ENCODE measurements around the gene UBE3D. TPM values are rescaled to one million over a fixed set of nuclear protein-coding genes. Genes with fewer than 3 reads are reported as not detected.
"Not testable (repeated sequence)": the region's sequence is repeated elsewhere in the genome, so short reads cannot be mapped to it uniquely, and the experiment has no call there.

UBE3D gene
- total RNA-seq, 4 donors from 2014 or later, result 5.3 to 12.4 (median 8.4) TPM

- peaks cover 0 to 6% (median 0%) of the 10 kb centered on the region in 3 donors for H3K36me3 ChIP-seq
- intact Hi-C loops (cut with DNase I), result no loop called here
- H3K4me3 ChIP-seq, result no peak overlapping the region
- H3K27ac ChIP-seq, result no peak overlapping the region
- TF ChIP-seq CTCF (IDR thresholded peaks at IDR 0.05) (no peak), POLR2A (IDR thresholded peaks at IDR 0.05) (no peak)
- WGBS, 2 donors, result 58 to 74% methylated on average over 4 of the region's 4 CpGs
- H3K27me3 ChIP-seq, result no peaks in the 10 kb centered on the region
- no peaks in the 10 kb centered on the region for H3K4me1 ChIP-seq
- no peaks in the 10 kb centered on the region for H3K9me3 ChIP-seq
- DNase-seq, result no peak
These were observed 111.8 kb downstream of the UBE3D start for GRCh38 chr6:82953871-82954270.

GRCh38 chr6:82951935-82952334 lies 113.7 kb downstream of the UBE3D start:
- whole genome bisulfite sequencing, 2 donors, result 86% methylated on average over 1 of the region's 1 CpG

GRCh38 chr6:82951389-82951788 lies 114.3 kb downstream of the UBE3D start:
- TF ChIP-seq CTCF (IDR thresholded peaks at IDR 0.05) (no peak), POLR2A (IDR thresholded peaks at IDR 0.05) (no peak)
- WGBS, 2 donors, result 13 to 17% methylated on average over 1 of the region's 1 CpG

More at GRCh38 chr6:82951935-82952334, 113.7 kb downstream of the UBE3D start:
- DNase-seq, result no peak
- intact Hi-C loops (cut with DNase I), result no loop called here
- Histone ChIP-seq H3K36me3 (peaks cover 0 to 3% (median 0%) of the 10 kb centered on the region in 3 donors), H3K27ac (no peak overlapping the region), H3K27me3 (no peaks in the 10 kb centered on the region), H3K9me3 (no peaks in the 10 kb centered on the region), H3K4me1 (no peaks in the 10 kb centered on the region), H3K4me3 (no peak overlapping the region)
- TF ChIP-seq POLR2A (IDR thresholded peaks at IDR 0.05) (no peak), CTCF (IDR thresholded peaks at IDR 0.05) (no peak)

GRCh38 chr6:82930915-82931314 lies 134.7 kb downstream of the UBE3D start:
- H3K4me3 ChIP-seq; H3K4me1 ChIP-seq; intact Hi-C loops (cut with DNase I); DNase-seq; H3K27ac ChIP-seq; H3K27me3 ChIP-seq: not testable (repeated sequence)
- Histone ChIP-seq H3K9me3 (peaks cover 0 to 23% (median 16%) of the 10 kb centered on the region in 3 donors), H3K36me3 (peaks cover 0 to 35% (median 0%) of the 10 kb centered on the region in 3 donors)
- WGBS, 2 donors, result 91 to 97% methylated on average over 3 of the region's 3 CpGs

More at GRCh38 chr6:82951389-82951788, 114.3 kb downstream of the UBE3D start:
- Histone ChIP-seq H3K36me3 (no peaks in the 10 kb centered on the region), H3K9me3 (no peaks in the 10 kb centered on the region), H3K27me3 (no peaks in the 10 kb centered on the region), H3K27ac (no peak overlapping the region), H3K4me1 (no peaks in the 10 kb centered on the region), H3K4me3 (no peak overlapping the region)
- no peak for DNase-seq
- intact Hi-C loops (cut with DNase I), result no loop called here

GRCh38 chr6:82924799-82925535 lies 140.7 kb downstream of the UBE3D start:
- H3K36me3 ChIP-seq, result no peaks in the 10 kb centered on the region
- WGBS, 2 donors, result 73% methylated on average over 3 of the region's 3 CpGs
- H3K9me3 ChIP-seq, result no peaks in the 10 kb centered on the region
- no peak for TF ChIP-seq POLR2A (IDR thresholded peaks at IDR 0.05)
- no peak for TF ChIP-seq CTCF (IDR thresholded peaks at IDR 0.05)
- no peaks in the 10 kb centered on the region for H3K4me1 ChIP-seq
- no peak overlapping the region for H3K4me3 ChIP-seq
- DNase-seq, result no peak
- no peak overlapping the region for H3K27ac ChIP-seq
- no peaks in the 10 kb centered on the region for H3K27me3 ChIP-seq
- intact Hi-C loops (cut with DNase I), result no loop called here
